Type B pancreatic cell (in vitro differentiated cells): ENCODE data around the gene ZBTB9. TPM values are rescaled to one million over a fixed set of nuclear protein-coding genes. Genes with fewer than 3 reads are reported as not detected.

ENCODE experiments used
- DNase-seq: peaks from one replicate; pipeline ENCODE4 v3.0.0; 2021; ENCODE audit warnings: mixed read lengths; ENCODE audit not compliant: unreplicated experiment; ENCODE audit errors: extremely low spot score
- H3K27ac Mint-ChIP-seq: 2 replicates; pipeline ENCODE4 v1.8.0; 2021; ENCODE audit warnings: mild to moderate bottlenecking, mixed read lengths
- H3K27me3 Mint-ChIP-seq: 2 replicates; pipeline ENCODE4 v1.8.0; 2021; ENCODE audit warnings: mixed read lengths
- H3K36me3 Mint-ChIP-seq: 2 replicates; pipeline ENCODE4 v1.8.0; 2021; ENCODE audit warnings: mixed read lengths
- H3K4me1 Mint-ChIP-seq: one replicate; pipeline ENCODE4 v1.8.0; 2021; ENCODE audit warnings: mixed read lengths; ENCODE audit not compliant: unreplicated experiment
- H3K4me3 Mint-ChIP-seq: 2 replicates; pipeline ENCODE4 v1.8.0; 2021; ENCODE audit warnings: mild to moderate bottlenecking, mixed read lengths
- H3K9me3 Mint-ChIP-seq: 2 replicates; pipeline ENCODE4 v1.8.0; 2021; ENCODE audit warnings: mixed read lengths
- total RNA-seq: library from RNA; stranded (reverse); gene quantifications from 2 replicates; pipeline ENCODE4 v1.2.1, GENCODE V29; 2021; ENCODE audit warnings: low replicate concordance
- TF ChIP-seq, protein P1 (sequence below): fragments of 200-600 bp; sonication (generic); conservative IDR thresholded peaks from 2 replicates; pipeline ENCODE4 v1.5.0; 2021; ENCODE audit warnings: antibody characterized with exemption, mild to moderate bottlenecking

The ZBTB9 gene
- total RNA-seq, 1 donor from 2014 or later, result 14.5 TPM

- H3K27me3 Mint-ChIP-seq, result peaks cover 3% of the 10 kb centered on the region
- H3K4me1 Mint-ChIP-seq, result peaks cover 59% of the 10 kb centered on the region
- H3K9me3 Mint-ChIP-seq, result no peaks in the 10 kb centered on the region
- H3K36me3 Mint-ChIP-seq, result peaks cover 12% of the 10 kb centered on the region
- peak overlapping the region; percentile 80 for H3K4me3 Mint-ChIP-seq
- peak; percentile 80 for DNase-seq
- H3K27ac Mint-ChIP-seq, result peak overlapping the region; percentile 93
- TF ChIP-seq, protein P1, sequence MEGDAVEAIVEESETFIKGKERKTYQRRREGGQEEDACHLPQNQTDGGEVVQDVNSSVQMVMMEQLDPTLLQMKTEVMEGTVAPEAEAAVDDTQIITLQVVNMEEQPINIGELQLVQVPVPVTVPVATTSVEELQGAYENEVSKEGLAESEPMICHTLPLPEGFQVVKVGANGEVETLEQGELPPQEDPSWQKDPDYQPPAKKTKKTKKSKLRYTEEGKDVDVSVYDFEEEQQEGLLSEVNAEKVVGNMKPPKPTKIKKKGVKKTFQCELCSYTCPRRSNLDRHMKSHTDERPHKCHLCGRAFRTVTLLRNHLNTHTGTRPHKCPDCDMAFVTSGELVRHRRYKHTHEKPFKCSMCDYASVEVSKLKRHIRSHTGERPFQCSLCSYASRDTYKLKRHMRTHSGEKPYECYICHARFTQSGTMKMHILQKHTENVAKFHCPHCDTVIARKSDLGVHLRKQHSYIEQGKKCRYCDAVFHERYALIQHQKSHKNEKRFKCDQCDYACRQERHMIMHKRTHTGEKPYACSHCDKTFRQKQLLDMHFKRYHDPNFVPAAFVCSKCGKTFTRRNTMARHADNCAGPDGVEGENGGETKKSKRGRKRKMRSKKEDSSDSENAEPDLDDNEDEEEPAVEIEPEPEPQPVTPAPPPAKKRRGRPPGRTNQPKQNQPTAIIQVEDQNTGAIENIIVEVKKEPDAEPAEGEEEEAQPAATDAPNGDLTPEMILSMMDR, result no peak
These were observed 23.1 kb upstream of the ZBTB9 start for GRCh38 chr6:33430991-33431879.

DNA sequence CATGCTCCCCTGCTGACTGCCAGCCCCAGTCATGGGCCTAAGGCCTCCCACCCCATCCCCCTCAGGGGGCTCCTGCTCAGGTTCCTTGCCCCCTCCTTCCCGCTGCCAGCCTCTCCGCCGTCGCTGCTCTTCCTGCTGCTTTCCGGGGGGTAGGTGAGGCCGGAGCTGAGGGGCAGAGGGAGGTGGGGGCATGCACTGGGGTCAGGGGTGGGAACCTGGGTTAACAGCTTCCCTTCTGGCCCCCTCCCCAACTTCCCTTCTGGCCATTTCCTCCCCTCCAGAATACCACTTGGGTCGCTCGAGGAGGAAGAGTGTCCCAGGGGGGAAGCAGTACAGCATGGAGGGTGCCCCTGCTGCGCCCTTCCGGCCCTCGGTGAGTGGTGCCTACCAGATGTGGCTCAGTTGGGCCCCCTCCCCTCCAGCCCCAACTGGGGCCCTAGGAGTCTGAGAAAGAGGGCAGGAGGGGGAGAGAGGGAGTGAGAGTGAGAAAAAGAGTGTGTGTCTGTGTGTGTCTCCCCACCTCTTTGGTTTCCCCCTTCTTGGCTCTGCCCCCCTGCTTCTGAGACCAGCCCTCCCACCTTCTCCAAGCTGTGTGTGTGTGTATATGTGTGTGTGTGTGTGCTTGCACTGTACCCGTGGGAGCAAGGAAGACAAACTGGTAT is 22.4 kb upstream of the ZBTB9 start:
- Mint-ChIP-seq H3K4me3 (peak overlapping the region; percentile 67), H3K36me3 (peaks cover 17% of the 10 kb centered on the region), H3K4me1 (peaks cover 55% of the 10 kb centered on the region), H3K9me3 (no peaks in the 10 kb centered on the region), H3K27ac (no peak overlapping the region), H3K27me3 (peaks cover 3% of the 10 kb centered on the region)
- TF ChIP-seq, protein P1, result no peak
- no peak for DNase-seq

GRCh38 chr6:33432546-33432945 is 21.8 kb upstream of the ZBTB9 start:
- Mint-ChIP-seq H3K36me3 (peaks cover 21% of the 10 kb centered on the region), H3K9me3 (no peaks in the 10 kb centered on the region), H3K4me1 (peaks cover 50% of the 10 kb centered on the region), H3K4me3 (peak overlapping the region; percentile 67), H3K27ac (peak overlapping the region; percentile 46), H3K27me3 (peaks cover 3% of the 10 kb centered on the region)
- TF ChIP-seq, protein P1, result no peak
- no peak for DNase-seq

DNA sequence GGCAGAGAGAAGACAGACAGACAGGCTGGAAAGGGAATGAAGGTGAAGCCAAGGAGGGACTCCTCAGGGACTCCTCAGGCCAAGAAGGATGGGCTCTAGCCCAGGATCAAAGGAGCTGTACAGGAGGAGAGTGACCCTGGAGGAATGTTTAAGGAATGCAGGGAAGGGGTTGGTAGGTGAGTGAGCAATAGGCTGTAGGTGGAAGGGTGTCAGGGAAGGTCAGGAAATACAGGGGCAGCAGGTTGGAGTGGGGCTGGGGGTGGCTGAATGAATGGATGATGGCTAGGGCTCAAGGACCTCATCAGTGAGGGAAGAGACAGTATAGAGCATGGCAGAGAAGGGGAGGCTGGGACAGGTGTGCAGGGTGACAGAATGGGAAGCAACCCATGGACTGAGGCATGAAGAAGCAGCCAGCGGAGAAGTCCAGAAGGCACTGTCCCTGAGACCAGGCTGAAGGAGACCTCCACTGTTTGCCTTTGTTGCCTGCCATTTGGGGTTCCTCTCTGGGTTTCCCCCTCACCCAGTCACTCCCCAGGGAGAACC is 21.3 kb upstream of the ZBTB9 start:
- H3K36me3 Mint-ChIP-seq, result peaks cover 22% of the 10 kb centered on the region
- peaks cover 50% of the 10 kb centered on the region for H3K4me1 Mint-ChIP-seq
- H3K27me3 Mint-ChIP-seq, result peaks cover 3% of the 10 kb centered on the region
- no peaks in the 10 kb centered on the region for H3K9me3 Mint-ChIP-seq
- peak overlapping the region; percentile 46 for H3K27ac Mint-ChIP-seq
- no peak for DNase-seq
- H3K4me3 Mint-ChIP-seq, result peak overlapping the region; percentile 67
- TF ChIP-seq, protein P1, result no peak

DNA sequence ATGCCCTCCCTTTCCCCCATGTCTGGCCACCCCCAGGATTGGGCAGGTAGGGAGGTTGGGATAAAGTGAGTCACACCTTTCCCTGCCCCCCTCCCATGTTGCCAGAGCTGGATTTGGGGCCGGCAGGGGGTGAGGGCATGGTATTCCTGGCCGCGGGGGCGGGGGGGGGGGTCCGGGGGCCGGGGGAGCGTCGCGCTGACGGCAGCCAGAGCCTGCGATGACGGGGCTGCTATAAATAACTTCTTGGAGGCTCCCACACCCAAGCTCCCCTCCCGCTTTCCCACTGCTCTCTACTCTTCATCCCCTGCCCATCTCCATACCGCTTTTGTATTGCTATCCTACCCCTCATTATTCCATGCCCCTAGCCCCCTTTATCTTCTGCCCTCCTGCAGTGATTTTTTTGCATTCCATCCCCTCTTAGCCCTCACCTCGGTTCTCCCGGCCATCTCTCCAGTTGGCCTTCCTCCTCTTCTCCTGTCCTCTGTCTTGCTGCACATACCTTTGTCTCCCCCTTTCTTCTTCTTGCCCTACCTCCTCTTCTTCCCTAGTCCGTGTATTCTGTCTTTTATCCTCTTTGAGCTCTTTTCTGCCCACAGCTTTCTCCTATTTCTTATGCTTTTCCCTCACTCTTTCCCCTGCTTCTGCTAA is 20.7 kb upstream of the ZBTB9 start:
- TF ChIP-seq, protein P1, result no peak
- peaks cover 45% of the 10 kb centered on the region for H3K4me1 Mint-ChIP-seq
- H3K27me3 Mint-ChIP-seq, result peaks cover 3% of the 10 kb centered on the region
- H3K27ac Mint-ChIP-seq, result no peak overlapping the region
- no peaks in the 10 kb centered on the region for H3K9me3 Mint-ChIP-seq
- H3K4me3 Mint-ChIP-seq, result peak overlapping the region; percentile 54
- peaks cover 22% of the 10 kb centered on the region for H3K36me3 Mint-ChIP-seq
- no peak for DNase-seq
